ENCODE measurements around the gene TNS3.

Gene TNS3

GRCh38 chr7:47345857-47346298 is 236.0 kb downstream of the TNS3 start:
- DNase-seq (ENCODE audit: low read depth) = no peak
- no peak overlapping the region for H3K4me3 ChIP-seq (ENCODE audit: low read depth, low read length)
- TF ChIP-seq, protein P1, sequence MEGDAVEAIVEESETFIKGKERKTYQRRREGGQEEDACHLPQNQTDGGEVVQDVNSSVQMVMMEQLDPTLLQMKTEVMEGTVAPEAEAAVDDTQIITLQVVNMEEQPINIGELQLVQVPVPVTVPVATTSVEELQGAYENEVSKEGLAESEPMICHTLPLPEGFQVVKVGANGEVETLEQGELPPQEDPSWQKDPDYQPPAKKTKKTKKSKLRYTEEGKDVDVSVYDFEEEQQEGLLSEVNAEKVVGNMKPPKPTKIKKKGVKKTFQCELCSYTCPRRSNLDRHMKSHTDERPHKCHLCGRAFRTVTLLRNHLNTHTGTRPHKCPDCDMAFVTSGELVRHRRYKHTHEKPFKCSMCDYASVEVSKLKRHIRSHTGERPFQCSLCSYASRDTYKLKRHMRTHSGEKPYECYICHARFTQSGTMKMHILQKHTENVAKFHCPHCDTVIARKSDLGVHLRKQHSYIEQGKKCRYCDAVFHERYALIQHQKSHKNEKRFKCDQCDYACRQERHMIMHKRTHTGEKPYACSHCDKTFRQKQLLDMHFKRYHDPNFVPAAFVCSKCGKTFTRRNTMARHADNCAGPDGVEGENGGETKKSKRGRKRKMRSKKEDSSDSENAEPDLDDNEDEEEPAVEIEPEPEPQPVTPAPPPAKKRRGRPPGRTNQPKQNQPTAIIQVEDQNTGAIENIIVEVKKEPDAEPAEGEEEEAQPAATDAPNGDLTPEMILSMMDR (IDR thresholded peaks at IDR 0.05; ENCODE audit: low read depth, low read length, missing control alignments) = no peak

DNA sequence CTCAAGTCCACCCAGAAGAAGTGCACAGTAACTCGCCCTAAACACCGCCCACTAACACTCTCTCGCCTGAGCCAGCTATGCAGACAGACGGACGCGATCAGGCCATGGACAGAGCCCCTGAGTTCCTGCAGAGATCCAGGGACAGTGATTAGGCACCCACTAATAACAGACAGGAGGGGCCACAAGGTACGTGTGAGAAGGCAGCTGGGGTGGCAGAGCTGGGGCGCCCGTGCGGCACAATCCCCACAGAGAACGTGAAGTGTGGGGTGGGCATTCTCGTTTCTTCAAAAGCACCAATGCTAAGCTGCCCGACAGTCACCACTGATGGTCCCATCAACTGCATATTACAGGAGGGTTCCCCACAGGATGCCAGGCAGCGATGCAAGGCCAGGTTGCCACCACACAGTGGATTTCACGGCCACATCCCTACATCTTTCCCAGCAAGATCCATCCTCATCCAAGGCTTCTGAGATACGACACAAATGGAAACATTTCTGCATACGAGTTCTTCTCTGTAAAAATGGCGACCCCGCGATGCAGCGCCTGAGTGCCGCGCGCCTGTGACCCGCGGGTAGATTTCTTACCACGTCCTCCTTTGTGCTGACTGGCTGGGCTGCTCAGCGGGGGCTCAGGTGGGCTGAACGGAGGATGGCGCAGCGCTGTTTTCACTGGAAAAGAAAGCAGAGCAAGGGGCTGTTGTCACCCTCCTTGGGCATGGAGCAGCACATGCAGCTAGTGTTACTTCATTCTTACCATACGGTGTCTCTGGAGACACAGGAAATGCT is 237.5 kb downstream of the TNS3 start:
- DNase-seq (ENCODE audit: low read depth) = no peak
- TF ChIP-seq, protein P1 (IDR thresholded peaks at IDR 0.05; ENCODE audit: low read depth, low read length, missing control alignments) = no peak
- H3K4me3 ChIP-seq (ENCODE audit: low read depth, low read length) = no peak overlapping the region

- no peak overlapping the region for H3K4me3 ChIP-seq (ENCODE audit: low read depth, low read length)
- TF ChIP-seq, protein P1 (IDR thresholded peaks at IDR 0.05; ENCODE audit: low read depth, low read length, missing control alignments) = no peak
- no peak for DNase-seq (ENCODE audit: low read depth)
Measured at GRCh38 chr7:47343061-47343455, 238.9 kb downstream of the TNS3 start.

- TF ChIP-seq, protein P1 (IDR thresholded peaks at IDR 0.05; ENCODE audit: low read depth, low read length, missing control alignments) = no peak
- no peak for DNase-seq (ENCODE audit: low read depth)
- no peak overlapping the region for H3K4me3 ChIP-seq (ENCODE audit: low read depth, low read length)
Measured at GRCh38 chr7:47342296-47343060, 239.4 kb downstream of the TNS3 start.

- no peak overlapping the region for H3K4me3 ChIP-seq (ENCODE audit: low read depth, low read length)
- DNase-seq (ENCODE audit: low read depth) = no peak
- TF ChIP-seq, protein P1 (IDR thresholded peaks at IDR 0.05; ENCODE audit: low read depth, low read length, missing control alignments) = no peak
Measured at GRCh38 chr7:47340517-47340916, 241.4 kb downstream of the TNS3 start.

- TF ChIP-seq, protein P1 (IDR thresholded peaks at IDR 0.05; ENCODE audit: low read depth, low read length, missing control alignments) = no peak
- H3K4me3 ChIP-seq (ENCODE audit: low read depth, low read length) = no peak overlapping the region
- no peak for DNase-seq (ENCODE audit: low read depth)
Measured at GRCh38 chr7:47338026-47338425, 243.9 kb downstream of the TNS3 start.
